Astrocyte of the spinal cord (primary cell): ENCODE measurements around the gene ZMIZ1.

ENCODE experiments used
- DNase-seq: peaks from one replicate; pipeline ENCODE4 v3.0.0; 2011; ENCODE audit warnings: low read depth, low spot score
- H3K4me3 ChIP-seq: 2 replicates; pipeline ENCODE4 v1.5.1; 2011; ENCODE audit warnings: low read depth, mild to moderate bottlenecking, low read length, moderate library complexity
- CTCF ChIP-seq: IDR thresholded peaks from 2 replicates; pipeline ENCODE4 v1.5.1; 2012; ENCODE audit warnings: low read depth, mild to moderate bottlenecking, low read length, inconsistent platforms
- in situ Hi-C: cut with HindIII; loops from 2 replicates; pipeline ENCODE4 v1.10.0; 2017; ENCODE audit warnings: low sequenced_read_pairs

Gene ZMIZ1

GRCh38 chr10:79185067-79185774 lies 116.5 kb downstream of the ZMIZ1 start:
- no peak for TF ChIP-seq CTCF
- peak; percentile 40 for DNase-seq
- H3K4me3 ChIP-seq, result no peak overlapping the region
- in situ Hi-C loops, result no loop called here

- H3K4me3 ChIP-seq, result no peak overlapping the region
- no peak for TF ChIP-seq CTCF
- no peak for DNase-seq
- in situ Hi-C loops, result no loop called here
Observed at GRCh38 chr10:79185796-79186374, 117.1 kb downstream of the ZMIZ1 start.

GRCh38 chr10:79186486-79187120 lies 117.8 kb downstream of the ZMIZ1 start:
- no peak for TF ChIP-seq CTCF
- H3K4me3 ChIP-seq, result no peak overlapping the region
- in situ Hi-C loops, result no loop called here
- no peak for DNase-seq

GRCh38 chr10:79187121-79187940 lies 118.6 kb downstream of the ZMIZ1 start:
- DNase-seq, result no peak
- H3K4me3 ChIP-seq, result no peak overlapping the region
- in situ Hi-C loops, result no loop called here
- TF ChIP-seq CTCF, result no peak

- no peak for DNase-seq
- in situ Hi-C loops, result no loop called here
- no peak for TF ChIP-seq CTCF
- no peak overlapping the region for H3K4me3 ChIP-seq
Observed at GRCh38 chr10:79188154-79188965, 119.6 kb downstream of the ZMIZ1 start.

GRCh38 chr10:79189181-79189580 lies 120.4 kb downstream of the ZMIZ1 start:
- no peak for TF ChIP-seq CTCF
- DNase-seq, result no peak
- in situ Hi-C loops, result no loop called here
- H3K4me3 ChIP-seq, result no peak overlapping the region
